RPMI8226 (cell line): ENCODE results near the gene DNAJB6.
"Not testable (repeated sequence)": the region's sequence is repeated elsewhere in the genome, so short reads cannot be mapped to it uniquely, and the experiment has no call there.

Source experiments
- DNase-seq: peaks from one replicate; pipeline ENCODE4 v3.0.0-alpha.2; 2015

DNAJB6 gene

GRCh38 chr7:157445246-157445955 is 108.6 kb downstream of the DNAJB6 start:
- no peak for DNase-seq

- DNase-seq = no peak
These were observed 109.1 kb downstream of the DNAJB6 start for GRCh38 chr7:157445956-157446295.

- DNase-seq = no peak
These were observed 109.5 kb downstream of the DNAJB6 start for GRCh38 chr7:157446322-157446721.

GRCh38 chr7:157454003-157454402 is 117.2 kb downstream of the DNAJB6 start:
- not testable (repeated sequence) for DNase-seq

- DNase-seq = no peak
These were observed 120.8 kb downstream of the DNAJB6 start for GRCh38 chr7:157457355-157458253.

- DNase-seq = no peak
These were observed 121.4 kb downstream of the DNAJB6 start for GRCh38 chr7:157458254-157458633.

- DNase-seq = no peak
These were observed 123.2 kb downstream of the DNAJB6 start for GRCh38 chr7:157459966-157460365.

GRCh38 chr7:157460721-157461120 is 123.9 kb downstream of the DNAJB6 start:
- no peak for DNase-seq

GRCh38 chr7:157461573-157462418 is 125.0 kb downstream of the DNAJB6 start:
- peak; percentile 67 for DNase-seq

- peak; percentile 78 for DNase-seq
These were observed 125.6 kb downstream of the DNAJB6 start for GRCh38 chr7:157462419-157462771.

- peak; percentile 40 for DNase-seq
These were observed 126.0 kb downstream of the DNAJB6 start for GRCh38 chr7:157462840-157463239.

- no peak for DNase-seq
These were observed 126.4 kb downstream of the DNAJB6 start for GRCh38 chr7:157463245-157463644.

GRCh38 chr7:157464111-157464970 is 127.5 kb downstream of the DNAJB6 start:
- DNase-seq = no peak

- peak; percentile 59 for DNase-seq
These were observed 128.4 kb downstream of the DNAJB6 start for GRCh38 chr7:157464971-157465886.

- DNase-seq = no peak
These were observed 129.4 kb downstream of the DNAJB6 start for GRCh38 chr7:157465891-157466866.

GRCh38 chr7:157466867-157467261 is 130.1 kb downstream of the DNAJB6 start:
- peak; percentile 61 for DNase-seq
